ENCODE data around the gene CARD10. TPM values are rescaled to one million over a fixed set of nuclear protein-coding genes. Genes with fewer than 3 reads are reported as not detected.

The CARD10 gene
- total RNA-seq, 5 donors from 2014 or later (not counting 1 experiment from before 2014, with no cell fraction given) = 0.44 to 0.79 (median 0.52) TPM; not detected in 1

- ATAC-seq (replicated peaks in 1 of 4) (no peak), DNase-seq (no peak)
- peaks cover 0 to 16% of the 10 kb centered on the region in 2 experiments for H3K27me3 ChIP-seq (replicated peaks in 1 of 2; ENCODE audit: control insufficient read depth in 2 of 2, extremely low read depth in 1 of 2, insufficient read depth in 2 of 2, low read length in 1 of 2)
- H3K4me1 ChIP-seq (ENCODE audit: control insufficient read depth in 1 of 2, extremely low read depth in 1 of 2, insufficient read depth in 2 of 2, low read length in 2 of 2) = peaks cover 0 to 4% of the 10 kb centered on the region in 2 experiments
- no peaks in the 10 kb centered on the region for H3K27me3 Mint-ChIP-seq
- H3K36me3 ChIP-seq (ENCODE audit: control insufficient read depth in 2 of 2, extremely low read depth in 1 of 2, insufficient read depth in 1 of 2, low read length in 1 of 2) = peaks cover 0 to 3% of the 10 kb centered on the region in 2 donors
- ChIA-PET CTCF (no interaction called here), POLR2A (no interaction called here)
- no peak overlapping the region for H3K4me3 Mint-ChIP-seq
- no peaks in the 10 kb centered on the region for H3K9me3 ChIP-seq
- no peak overlapping the region for H3K27ac Mint-ChIP-seq
- peaks cover 13% of the 10 kb centered on the region for H3K36me3 Mint-ChIP-seq
- H3K9me3 Mint-ChIP-seq = no peaks in the 10 kb centered on the region
- H3K4me3 ChIP-seq (ENCODE audit: control insufficient read depth in 1 of 2, extremely low read depth in 1 of 2, low read length in 1 of 2) = no peak overlapping the region
- H3K27ac ChIP-seq (ENCODE audit: low read length) = no peak overlapping the region
- peaks cover 5 to 9% (median 8%) of the 10 kb centered on the region in 3 donors for H3K4me1 Mint-ChIP-seq
- WGBS (ENCODE audit: insufficient coverage) = no CpG with 5 or more reads among the region's 1 CpG
Measured at GRCh38 chr22:37451218-37451617, 68.0 kb downstream of the CARD10 start.

GRCh38 chr22:37449331-37450001 lies 69.7 kb downstream of the CARD10 start:
- WGBS (ENCODE audit: insufficient coverage) = 70% methylated on average over 8 of the region's 15 CpGs
- ChIA-PET CTCF (interaction anchor here in 1 of 2 donors (0.6 kb wide), 1 partner anchor 25 kb away, joined by 3 read pairs; no protein-coding TSS in a partner anchor), POLR2A (no interaction called here)
- H3K9me3 Mint-ChIP-seq = no peaks in the 10 kb centered on the region
- peaks cover 0 to 4% of the 10 kb centered on the region in 2 experiments for H3K4me1 ChIP-seq (ENCODE audit: control insufficient read depth in 1 of 2, extremely low read depth in 1 of 2, insufficient read depth in 2 of 2, low read length in 2 of 2)
- H3K36me3 ChIP-seq (ENCODE audit: control insufficient read depth in 2 of 2, extremely low read depth in 1 of 2, insufficient read depth in 1 of 2, low read length in 1 of 2) = peaks cover 0 to 3% of the 10 kb centered on the region in 2 donors
- peaks cover 0 to 16% of the 10 kb centered on the region in 2 experiments for H3K27me3 ChIP-seq (replicated peaks in 1 of 2; ENCODE audit: control insufficient read depth in 2 of 2, extremely low read depth in 1 of 2, insufficient read depth in 2 of 2, low read length in 1 of 2)
- H3K27ac Mint-ChIP-seq = no peak overlapping the region
- no peak overlapping the region for H3K27ac ChIP-seq (ENCODE audit: low read length)
- no peak for DNase-seq
- peaks cover 6% of the 10 kb centered on the region for H3K36me3 Mint-ChIP-seq
- no peak for ATAC-seq (replicated peaks in 1 of 4)
- no peak overlapping the region for H3K4me3 Mint-ChIP-seq
- no peak overlapping the region for H3K4me3 ChIP-seq (ENCODE audit: control insufficient read depth in 1 of 2, extremely low read depth in 1 of 2, low read length in 1 of 2)
- peaks cover 5 to 9% (median 8%) of the 10 kb centered on the region in 3 donors for H3K4me1 Mint-ChIP-seq
- H3K9me3 ChIP-seq = no peaks in the 10 kb centered on the region
- no peaks in the 10 kb centered on the region for H3K27me3 Mint-ChIP-seq

GRCh38 chr22:37448516-37449127 lies 70.6 kb downstream of the CARD10 start:
- Histone ChIP-seq H3K4me1 (ENCODE audit: control insufficient read depth in 1 of 2, extremely low read depth in 1 of 2, insufficient read depth in 2 of 2, low read length in 2 of 2) (peaks cover 0 to 4% of the 10 kb centered on the region in 2 experiments), H3K36me3 (ENCODE audit: control insufficient read depth in 2 of 2, extremely low read depth in 1 of 2, insufficient read depth in 1 of 2, low read length in 1 of 2) (peaks cover 0 to 3% of the 10 kb centered on the region in 2 donors), H3K4me3 (ENCODE audit: control insufficient read depth in 1 of 2, extremely low read depth in 1 of 2, low read length in 1 of 2) (no peak overlapping the region), H3K27me3 (replicated peaks in 1 of 2; ENCODE audit: control insufficient read depth in 2 of 2, extremely low read depth in 1 of 2, insufficient read depth in 2 of 2, low read length in 1 of 2) (peaks cover 0 to 16% of the 10 kb centered on the region in 2 experiments), H3K9me3 (no peaks in the 10 kb centered on the region), H3K27ac (ENCODE audit: low read length) (no peak overlapping the region)
- Mint-ChIP-seq H3K4me1 (peaks cover 5 to 9% (median 8%) of the 10 kb centered on the region in 3 donors), H3K27ac (no peak overlapping the region), H3K9me3 (no peaks in the 10 kb centered on the region), H3K36me3 (peaks cover 6% of the 10 kb centered on the region), H3K27me3 (no peaks in the 10 kb centered on the region), H3K4me3 (no peak overlapping the region)
- ChIA-PET POLR2A (no interaction called here), CTCF (no interaction called here)
- no peak for ATAC-seq (replicated peaks in 1 of 4)
- DNase-seq = no peak
- WGBS (ENCODE audit: insufficient coverage) = 89% methylated on average over 15 of the region's 18 CpGs

GRCh38 chr22:37445501-37445900 lies 73.7 kb downstream of the CARD10 start:
- Mint-ChIP-seq H3K36me3 (peaks cover 14% of the 10 kb centered on the region), H3K27ac (no peak overlapping the region), H3K4me1 (peaks cover 4 to 5% (median 5%) of the 10 kb centered on the region in 3 donors), H3K4me3 (no peak overlapping the region), H3K27me3 (peaks cover 0 to 8% of the 10 kb centered on the region in 2 donors), H3K9me3 (peaks cover 0 to 3% (median 0%) of the 10 kb centered on the region in 3 donors)
- ChIA-PET POLR2A (no interaction called here), CTCF (no interaction called here)
- no peak for ATAC-seq (replicated peaks in 1 of 4)
- Histone ChIP-seq H3K27me3 (replicated peaks in 1 of 2; ENCODE audit: control insufficient read depth in 2 of 2, extremely low read depth in 1 of 2, insufficient read depth in 2 of 2, low read length in 1 of 2) (peaks cover 0 to 27% of the 10 kb centered on the region in 2 experiments), H3K9me3 (no peaks in the 10 kb centered on the region), H3K4me3 (ENCODE audit: control insufficient read depth in 1 of 2, extremely low read depth in 1 of 2, low read length in 1 of 2) (no peak overlapping the region), H3K36me3 (ENCODE audit: control insufficient read depth in 2 of 2, extremely low read depth in 1 of 2, insufficient read depth in 1 of 2, low read length in 1 of 2) (peaks cover 0 to 3% of the 10 kb centered on the region in 2 donors), H3K4me1 (ENCODE audit: control insufficient read depth in 1 of 2, extremely low read depth in 1 of 2, insufficient read depth in 2 of 2, low read length in 2 of 2) (peaks cover 0 to 3% of the 10 kb centered on the region in 2 experiments), H3K27ac (ENCODE audit: low read length) (no peak overlapping the region)
- 93% methylated on average over 7 of the region's 9 CpGs for WGBS (ENCODE audit: insufficient coverage)
- DNase-seq = no peak

- POLR2A ChIA-PET = no interaction called here
- Histone ChIP-seq H3K36me3 (ENCODE audit: control insufficient read depth in 2 of 2, extremely low read depth in 1 of 2, insufficient read depth in 1 of 2, low read length in 1 of 2) (peaks cover 0 to 3% of the 10 kb centered on the region in 2 donors), H3K27me3 (replicated peaks in 1 of 2; ENCODE audit: control insufficient read depth in 2 of 2, extremely low read depth in 1 of 2, insufficient read depth in 2 of 2, low read length in 1 of 2) (peaks cover 0 to 22% of the 10 kb centered on the region in 2 experiments), H3K4me1 (ENCODE audit: control insufficient read depth in 1 of 2, extremely low read depth in 1 of 2, insufficient read depth in 2 of 2, low read length in 2 of 2) (no peaks in the 10 kb centered on the region), H3K9me3 (no peaks in the 10 kb centered on the region), H3K4me3 (ENCODE audit: control insufficient read depth in 1 of 2, extremely low read depth in 1 of 2, low read length in 1 of 2) (no peak overlapping the region), H3K27ac (ENCODE audit: low read length) (no peak overlapping the region)
- Mint-ChIP-seq H3K27ac (no peak overlapping the region), H3K9me3 (peaks cover 0 to 3% (median 0%) of the 10 kb centered on the region in 3 donors), H3K36me3 (peaks cover 14% of the 10 kb centered on the region), H3K4me1 (no peaks in the 10 kb centered on the region), H3K4me3 (no peak overlapping the region), H3K27me3 (peaks cover 0 to 10% of the 10 kb centered on the region in 2 donors)
- no peak for DNase-seq
- no peak for ATAC-seq (replicated peaks in 1 of 4)
- WGBS (ENCODE audit: insufficient coverage) = 81% methylated on average over 3 of the region's 7 CpGs
- CTCF ChIA-PET = no interaction called here
Measured at GRCh38 chr22:37443977-37444376, 75.2 kb downstream of the CARD10 start.

DNA sequence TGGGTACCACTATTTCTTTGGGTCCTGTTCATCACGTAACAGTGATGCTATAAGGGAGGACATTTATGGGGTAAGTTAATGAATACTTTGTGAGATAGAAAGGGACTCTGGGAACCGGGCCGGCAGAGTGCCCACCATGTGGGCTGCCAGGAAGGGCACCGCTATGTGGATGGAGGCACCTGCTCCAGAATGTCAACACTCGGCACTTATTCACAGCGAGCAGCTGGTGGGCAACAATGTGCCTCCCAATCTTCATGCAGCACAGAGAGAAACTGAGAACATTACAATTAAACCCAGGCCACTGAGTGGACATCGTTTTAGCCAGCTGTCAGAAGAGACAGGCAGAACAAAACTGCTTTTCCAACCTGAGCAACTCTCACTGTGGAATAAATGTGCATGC lies 76.1 kb downstream of the CARD10 start:
- Histone ChIP-seq H3K9me3 (no peaks in the 10 kb centered on the region), H3K4me3 (ENCODE audit: control insufficient read depth in 1 of 2, extremely low read depth in 1 of 2, low read length in 1 of 2) (no peak overlapping the region), H3K4me1 (ENCODE audit: control insufficient read depth in 1 of 2, extremely low read depth in 1 of 2, insufficient read depth in 2 of 2, low read length in 2 of 2) (no peaks in the 10 kb centered on the region), H3K27ac (ENCODE audit: low read length) (no peak overlapping the region), H3K27me3 (replicated peaks in 1 of 2; ENCODE audit: control insufficient read depth in 2 of 2, extremely low read depth in 1 of 2, insufficient read depth in 2 of 2, low read length in 1 of 2) (peaks cover 0 to 16% of the 10 kb centered on the region in 2 experiments), H3K36me3 (ENCODE audit: control insufficient read depth in 2 of 2, extremely low read depth in 1 of 2, insufficient read depth in 1 of 2, low read length in 1 of 2) (peaks cover 0 to 3% of the 10 kb centered on the region in 2 donors)
- Mint-ChIP-seq H3K27me3 (peaks cover 0 to 10% of the 10 kb centered on the region in 2 donors), H3K4me3 (no peak overlapping the region), H3K9me3 (peaks cover 0 to 3% (median 0%) of the 10 kb centered on the region in 3 donors), H3K27ac (no peak overlapping the region), H3K4me1 (no peaks in the 10 kb centered on the region), H3K36me3 (peaks cover 11% of the 10 kb centered on the region)
- CTCF ChIA-PET = no interaction called here
- 93% methylated on average over 7 of the region's 7 CpGs for WGBS (ENCODE audit: insufficient coverage)
- POLR2A ChIA-PET = no interaction called here
- DNase-seq (no peak), ATAC-seq (replicated peaks in 1 of 4) (no peak)

Data from T-cell (primary cell).